Breast epithelium (tissue), 4 donors: ENCODE data around the gene ALKBH2. TPM values are rescaled to one million over a fixed set of nuclear protein-coding genes. Genes with fewer than 3 reads are reported as not detected.
A peak's percentile ranks its signal among the peaks of the same experiment; 100 is the strongest.

Experiments used
- DNase-seq, 2 donors: peaks; one replicate each; pipeline ENCODE4 v3.0.0-alpha.2; 2019; ENCODE audit warnings: low spot score in 2 of 2
- H3K27ac ChIP-seq, 2 donors: fragments of 200-600 bp; sonication (generic) in 1 of 2; one replicate each; pipeline ENCODE4 v1.5.1; 2016 to 2019; ENCODE audit warnings: mild to moderate bottlenecking in 1 of 2
- H3K27me3 ChIP-seq, 2 donors: fragments of 200-600 bp; sonication (generic) in 1 of 2; one replicate each; pipeline versions ENCODE4 v1.5.1 to v1.6.0; 2017 to 2019; ENCODE audit warnings: control low read depth in 1 of 2, mild to moderate bottlenecking in 1 of 2
- H3K36me3 ChIP-seq: fragments of 200-600 bp; one replicate; pipeline ENCODE4 v1.5.1; 2019
- H3K4me1 ChIP-seq, 2 donors: fragments of 200-600 bp; sonication (generic); one replicate each; pipeline ENCODE4 v1.5.1; 2016 to 2019; ENCODE audit warnings: control low read depth in 1 of 2
- H3K4me3 ChIP-seq, 3 donors: fragments of 200-600 bp; sonication (generic); 1 replicate in 2 of 3; 2 replicates in 1 of 3; pipeline ENCODE4 v1.5.1; 2016 to 2019; ENCODE audit warnings: mild to moderate bottlenecking in 3 of 3, moderate library complexity in 2 of 3
- H3K9me3 ChIP-seq, 2 donors: fragments of 200-600 bp; sonication (generic) in 1 of 2; one replicate each; pipeline ENCODE4 v1.5.1; 2016 to 2019; ENCODE audit warnings: control low read depth in 1 of 2
- POLR2A ChIP-seq: fragments of 450-650 bp; IDR thresholded peaks from one replicate; pipeline ENCODE4 v1.6.1; 2016; ENCODE audit warnings: antibody characterized with exemption, mild to moderate bottlenecking, moderate library complexity
- POLR2AphosphoS5 ChIP-seq, 3 donors: sonication (generic); formaldehyde crosslinking; IDR thresholded peaks; one replicate each; pipeline ENCODE4 v1.6.1; 2017; ENCODE audit warnings: antibody characterized with exemption in 3 of 3
- intact Hi-C: fragments of 100-400 bp; cut with DNase I; formaldehyde crosslinking; loops from one replicate; pipeline ENCODE4 v1.15.1; 2023; ENCODE audit warnings: low total_unique reads
- total RNA-seq, 3 donors: library from RNA; depleted of rRNA; stranded (reverse); fragments of >200 nt; gene quantifications; one replicate each; pipeline ENCODE4 v1.1.0, GENCODE V29; 2016
- TF ChIP-seq, protein P1 (sequence below), 3 donors: fragments of 450-650 bp; IDR thresholded peaks; one replicate each; pipeline ENCODE4 v1.5.1; 2016 to 2017; ENCODE audit warnings: antibody characterized with exemption in 3 of 3, mild to moderate bottlenecking in 3 of 3, moderate library complexity in 3 of 3

Gene ALKBH2
- total RNA-seq, 3 donors from 2014 or later, result 18.9 to 27.2 (median 18.9) TPM

DNA sequence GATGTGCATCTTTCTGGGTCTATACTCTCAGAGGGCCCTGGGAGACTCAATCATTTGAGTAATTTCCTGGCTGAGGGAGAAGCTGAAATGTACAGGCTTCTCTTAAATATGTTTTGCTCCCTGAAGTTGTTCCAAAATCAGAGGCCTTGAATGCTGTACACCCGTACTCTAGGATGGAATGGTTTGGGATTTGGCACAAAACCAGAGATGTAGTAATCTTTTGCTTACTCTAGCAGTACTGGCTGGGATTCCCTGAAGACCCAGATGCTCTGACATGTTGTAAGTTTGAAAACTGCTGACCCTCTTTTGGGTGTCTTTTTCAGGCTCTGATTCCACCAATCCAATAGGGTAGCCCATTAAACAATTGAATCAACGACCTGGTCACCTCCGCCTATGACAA is 33.5 kb upstream of the ALKBH2 start:
- H3K27me3 ChIP-seq, result no peaks in the 10 kb centered on the region
- H3K9me3 ChIP-seq, result no peaks in the 10 kb centered on the region
- TF ChIP-seq POLR2A (no peak), POLR2AphosphoS5 (IDR thresholded peaks at IDR 0.05) (no peak)
- TF ChIP-seq, protein P1, sequence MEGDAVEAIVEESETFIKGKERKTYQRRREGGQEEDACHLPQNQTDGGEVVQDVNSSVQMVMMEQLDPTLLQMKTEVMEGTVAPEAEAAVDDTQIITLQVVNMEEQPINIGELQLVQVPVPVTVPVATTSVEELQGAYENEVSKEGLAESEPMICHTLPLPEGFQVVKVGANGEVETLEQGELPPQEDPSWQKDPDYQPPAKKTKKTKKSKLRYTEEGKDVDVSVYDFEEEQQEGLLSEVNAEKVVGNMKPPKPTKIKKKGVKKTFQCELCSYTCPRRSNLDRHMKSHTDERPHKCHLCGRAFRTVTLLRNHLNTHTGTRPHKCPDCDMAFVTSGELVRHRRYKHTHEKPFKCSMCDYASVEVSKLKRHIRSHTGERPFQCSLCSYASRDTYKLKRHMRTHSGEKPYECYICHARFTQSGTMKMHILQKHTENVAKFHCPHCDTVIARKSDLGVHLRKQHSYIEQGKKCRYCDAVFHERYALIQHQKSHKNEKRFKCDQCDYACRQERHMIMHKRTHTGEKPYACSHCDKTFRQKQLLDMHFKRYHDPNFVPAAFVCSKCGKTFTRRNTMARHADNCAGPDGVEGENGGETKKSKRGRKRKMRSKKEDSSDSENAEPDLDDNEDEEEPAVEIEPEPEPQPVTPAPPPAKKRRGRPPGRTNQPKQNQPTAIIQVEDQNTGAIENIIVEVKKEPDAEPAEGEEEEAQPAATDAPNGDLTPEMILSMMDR (IDR thresholded peaks at IDR 0.05), result no peak
- H3K36me3 ChIP-seq, result no peaks in the 10 kb centered on the region
- intact Hi-C loops, result loop anchor here (1.0 kb wide), 1 partner anchor 23 kb away; no protein-coding TSS in a partner anchor
- peak overlapping the region in 1 of 2 donors; percentile 46 for H3K27ac ChIP-seq
- H3K4me1 ChIP-seq, result no peaks in the 10 kb centered on the region
- H3K4me3 ChIP-seq, result no peak overlapping the region
- DNase-seq, result no peak

DNA sequence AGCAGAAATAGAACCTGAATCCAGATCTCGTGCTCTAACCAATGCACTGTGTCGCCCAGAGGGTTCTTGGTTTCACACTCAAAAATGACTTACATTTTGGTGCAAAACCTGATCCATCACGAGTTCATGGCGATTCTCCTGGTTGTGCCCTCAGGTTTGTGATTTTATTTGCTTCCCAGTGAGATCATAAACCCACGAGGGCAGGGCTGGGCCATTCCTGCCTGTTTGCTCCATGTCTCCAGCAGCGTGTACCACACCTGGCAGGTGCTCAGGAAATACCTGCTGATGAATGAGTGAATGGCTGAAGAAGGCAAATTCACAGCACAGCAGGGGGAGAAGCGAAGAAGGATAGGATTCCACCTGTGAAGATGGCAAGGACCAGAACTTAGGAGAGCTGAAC is 32.5 kb upstream of the ALKBH2 start:
- H3K9me3 ChIP-seq, result no peaks in the 10 kb centered on the region
- TF ChIP-seq, protein P1 (IDR thresholded peaks at IDR 0.05), result no peak
- TF ChIP-seq POLR2A (no peak), POLR2AphosphoS5 (IDR thresholded peaks at IDR 0.05) (no peak)
- H3K4me1 ChIP-seq, result no peaks in the 10 kb centered on the region
- H3K36me3 ChIP-seq, result no peaks in the 10 kb centered on the region
- no peak overlapping the region for H3K4me3 ChIP-seq
- intact Hi-C loops, result loop anchor here (1.0 kb wide), 1 partner anchor 24 kb away; no protein-coding TSS in a partner anchor
- H3K27ac ChIP-seq, result no peak overlapping the region
- H3K27me3 ChIP-seq, result no peaks in the 10 kb centered on the region
- DNase-seq, result no peak

DNA sequence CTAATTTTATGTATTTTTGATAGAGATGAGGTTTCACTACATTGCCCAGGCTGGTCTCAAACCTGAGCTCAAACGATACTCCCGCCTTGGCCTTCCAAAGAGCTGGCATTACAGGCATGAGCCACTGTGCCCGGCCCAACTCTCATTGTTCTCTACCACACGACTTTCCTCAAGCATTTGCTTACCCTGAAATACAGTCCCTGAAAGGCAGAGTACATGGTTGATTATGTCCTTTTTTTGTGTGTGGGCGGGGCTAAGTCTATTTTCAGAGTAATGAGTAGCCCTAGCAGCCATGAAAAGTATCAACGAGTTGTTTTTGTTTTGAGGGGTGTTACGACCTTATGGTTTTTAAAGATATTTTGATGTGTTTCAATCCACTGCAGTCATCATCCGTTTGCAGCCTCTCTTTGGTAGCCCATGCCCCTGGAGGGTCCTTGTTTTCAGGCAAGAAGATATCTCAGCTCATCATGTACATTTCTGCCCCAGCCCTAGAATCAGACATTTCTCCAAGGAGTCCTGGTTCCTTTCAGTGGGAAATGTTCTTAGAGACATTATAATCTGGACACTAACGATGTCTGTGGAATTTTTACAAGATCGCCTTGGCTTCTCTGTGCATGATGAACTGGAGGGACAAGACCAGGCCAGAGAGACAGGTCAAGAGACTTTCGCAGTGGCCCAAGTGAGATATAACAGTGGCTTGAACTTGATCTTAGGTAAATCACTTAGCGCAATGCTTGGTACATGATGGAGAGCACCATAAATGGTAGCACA is 31.8 kb upstream of the ALKBH2 start:
- no peak overlapping the region for H3K4me3 ChIP-seq
- no peaks in the 10 kb centered on the region for H3K4me1 ChIP-seq
- DNase-seq, result no peak
- intact Hi-C loops, result no loop called here
- TF ChIP-seq POLR2A (no peak), POLR2AphosphoS5 (IDR thresholded peaks at IDR 0.05) (no peak)
- TF ChIP-seq, protein P1 (IDR thresholded peaks at IDR 0.05), result no peak
- H3K9me3 ChIP-seq, result no peaks in the 10 kb centered on the region
- H3K27ac ChIP-seq, result no peak overlapping the region
- H3K36me3 ChIP-seq, result no peaks in the 10 kb centered on the region
- H3K27me3 ChIP-seq, result no peaks in the 10 kb centered on the region

DNA sequence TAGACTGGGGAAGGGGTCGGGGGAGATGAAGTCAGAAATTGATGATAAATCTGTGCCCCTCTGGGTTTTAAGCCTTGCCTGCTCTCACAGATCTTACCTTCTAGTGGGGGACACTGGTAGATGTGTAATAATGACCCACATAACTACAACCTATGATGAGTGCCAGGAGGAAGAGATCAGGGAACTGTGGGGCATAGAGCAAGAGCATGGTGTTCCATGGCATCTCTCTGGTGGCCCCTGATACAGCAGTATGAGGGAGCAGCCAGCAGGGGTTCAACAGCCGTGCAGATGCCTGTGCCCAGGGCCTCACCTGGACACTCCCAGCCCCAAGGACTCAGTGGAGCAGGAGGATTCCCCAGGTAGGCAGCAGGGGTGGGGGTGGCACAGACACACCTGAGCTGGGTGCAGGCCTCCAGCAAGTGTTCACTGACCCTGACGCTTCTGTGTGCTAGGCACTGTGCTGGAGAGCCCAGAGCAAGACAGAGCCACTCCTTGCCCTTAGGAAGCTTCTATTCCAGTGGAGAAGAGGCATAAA is 28.1 kb upstream of the ALKBH2 start:
- Histone ChIP-seq H3K4me1 (no peaks in the 10 kb centered on the region), H3K9me3 (no peaks in the 10 kb centered on the region), H3K27me3 (no peaks in the 10 kb centered on the region), H3K27ac (no peak overlapping the region), H3K36me3 (no peaks in the 10 kb centered on the region), H3K4me3 (no peak overlapping the region)
- intact Hi-C loops, result no loop called here
- TF ChIP-seq POLR2A (no peak), POLR2AphosphoS5 (IDR thresholded peaks at IDR 0.05) (no peak)
- TF ChIP-seq, protein P1 (IDR thresholded peaks at IDR 0.05), result no peak
- no peak for DNase-seq

DNA sequence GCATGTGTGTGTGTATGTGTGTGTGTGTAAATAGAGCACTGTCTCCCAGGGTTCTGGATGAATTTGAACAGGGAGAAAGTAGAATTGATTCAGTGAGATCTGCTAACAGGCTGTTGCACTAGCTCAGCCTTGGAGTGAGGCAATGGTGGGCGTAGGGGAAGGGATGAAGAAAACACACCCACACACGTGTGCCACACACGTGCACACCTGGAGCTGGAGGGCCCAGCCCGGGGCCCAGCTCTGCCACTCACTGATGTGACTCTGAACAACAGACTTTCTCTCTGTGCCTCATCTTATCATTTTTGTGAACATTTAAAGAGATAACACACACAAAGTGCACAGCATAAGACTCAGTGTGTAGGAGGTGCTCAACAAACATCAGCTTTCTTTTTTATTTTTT is 27.3 kb upstream of the ALKBH2 start:
- no peak overlapping the region for H3K4me3 ChIP-seq

More for the DNA sequence above, 27.3 kb upstream of the ALKBH2 start:
- Histone ChIP-seq H3K36me3 (no peaks in the 10 kb centered on the region), H3K27me3 (no peaks in the 10 kb centered on the region), H3K4me1 (no peaks in the 10 kb centered on the region), H3K27ac (no peak overlapping the region), H3K9me3 (no peaks in the 10 kb centered on the region)
- DNase-seq, result no peak
- TF ChIP-seq, protein P1 (IDR thresholded peaks at IDR 0.05), result no peak
- TF ChIP-seq POLR2AphosphoS5 (IDR thresholded peaks at IDR 0.05) (no peak), POLR2A (no peak)
- intact Hi-C loops, result no loop called here
